GM23338 (cell line): ENCODE measurements around the gene RSRC1. TPM values are rescaled to one million over a fixed set of nuclear protein-coding genes. Genes with fewer than 3 reads are reported as not detected.

Experiments used
- ATAC-seq: fragments of 200-7000 bp; cut with Tn5 transposase; 3 replicates; pipeline ENCODE4 v1.9.1; 2020
- DNase-seq: peaks from one replicate; pipeline ENCODE4 v3.0.0-alpha.2; 2015; ENCODE audit warnings: low spot score
- H2AFZ ChIP-seq: fragments of 200-600 bp; sonication (generic); 2 replicates; pipeline ENCODE4 v1.8.0; 2016; ENCODE audit warnings: antibody characterized with exemption, mild to moderate bottlenecking, moderate library complexity
- H3F3A ChIP-seq: fragments of 200-600 bp; sonication (generic); replicated peaks from 2 replicates; pipeline ENCODE4 v1.8.0; 2017; ENCODE audit warnings: antibody characterized with exemption, mixed run types, low read depth
- H3K27ac ChIP-seq: fragments of 200-600 bp; sonication (generic); 2 replicates; pipeline ENCODE4 v1.6.1; 2016; ENCODE audit warnings: low read depth
- H3K27me3 ChIP-seq: fragments of 200-600 bp; sonication (generic); 2 replicates; pipeline ENCODE4 v1.8.0; 2016; ENCODE audit warnings: mild to moderate bottlenecking, mixed run types, moderate library complexity; ENCODE audit not compliant: insufficient read depth
- H3K36me3 ChIP-seq: fragments of 200-600 bp; sonication (generic); 2 replicates; pipeline ENCODE4 v1.8.0; 2016; ENCODE audit warnings: mild to moderate bottlenecking; ENCODE audit not compliant: insufficient read depth
- H3K4me1 ChIP-seq: fragments of 200-600 bp; sonication (generic); 2 replicates; pipeline ENCODE4 v1.8.0; 2016; ENCODE audit warnings: mild to moderate bottlenecking, moderate library complexity; ENCODE audit not compliant: insufficient read depth
- H3K4me2 ChIP-seq: fragments of 200-600 bp; sonication (generic); 2 replicates; pipeline ENCODE4 v1.7.1; 2017; ENCODE audit warnings: mixed run types
- H3K4me3 ChIP-seq: fragments of 200-600 bp; sonication (generic); 2 replicates; pipeline ENCODE4 v1.6.1; 2016; ENCODE audit warnings: mixed run types
- H3K79me2 ChIP-seq: fragments of 200-600 bp; sonication (generic); replicated peaks from 2 replicates; pipeline ENCODE4 v1.8.0; 2017; ENCODE audit warnings: mild to moderate bottlenecking; ENCODE audit not compliant: insufficient read depth
- H3K9me2 ChIP-seq: fragments of 200-600 bp; sonication (generic); 2 replicates; pipeline ENCODE4 v1.8.0; 2017; ENCODE audit not compliant: insufficient read depth
- H4K20me1 ChIP-seq: fragments of 200-600 bp; sonication (generic); replicated peaks from 2 replicates; pipeline ENCODE4 v1.8.0; 2017; ENCODE audit warnings: mild to moderate bottlenecking; ENCODE audit not compliant: insufficient read depth
- H3K27ac Mint-ChIP-seq: 2 replicates; pipeline ENCODE4 v1.8.0; 2020; ENCODE audit warnings: inconsistent platforms, mild to moderate bottlenecking, moderate library complexity, mixed read lengths
- H3K27me3 Mint-ChIP-seq: 3 replicates; pipeline ENCODE4 v1.8.0; 2022; ENCODE audit warnings: low read depth, mild to moderate bottlenecking, moderate library complexity, mixed read lengths, inconsistent platforms; ENCODE audit not compliant: insufficient read depth, poor library complexity
- H3K36me3 Mint-ChIP-seq: 3 replicates; pipeline ENCODE4 v1.8.0; 2021; ENCODE audit warnings: low read depth, mild to moderate bottlenecking, inconsistent platforms, moderate library complexity, mixed read lengths
- H3K4me1 Mint-ChIP-seq: 3 replicates; pipeline ENCODE4 v1.8.0; 2020; ENCODE audit warnings: mild to moderate bottlenecking, inconsistent platforms, mixed read lengths
- H3K4me3 Mint-ChIP-seq: 3 replicates; pipeline ENCODE4 v1.8.0; 2021; ENCODE audit warnings: moderate library complexity, mild to moderate bottlenecking, inconsistent platforms, mixed read lengths
- H3K9me3 Mint-ChIP-seq: 3 replicates; pipeline ENCODE4 v1.8.0; 2020; ENCODE audit warnings: moderate library complexity, mild to moderate bottlenecking, inconsistent platforms, mixed read lengths
- CTCF ChIP-seq, 2 experiments: fragments of 200-600 bp in 1 of 2; sonication (generic) in 1 of 2; conservative IDR thresholded peaks; 2 replicates each; pipeline versions ENCODE4 v1.5.1 to v1.6.1; 2016 to 2017; ENCODE audit warnings: antibody characterized with exemption in 2 of 2, low read depth in 2 of 2, mild to moderate bottlenecking in 2 of 2, moderate library complexity in 1 of 2
- ETS1 ChIP-seq: IDR thresholded peaks from 2 replicates; pipeline ENCODE4 v1.6.1; 2016; ENCODE audit warnings: antibody characterized with exemption
- EZH2 ChIP-seq: fragments of 200-600 bp; sonication (generic); IDR thresholded peaks from one replicate; pipeline ENCODE4 v1.8.0; 2017; ENCODE audit warnings: antibody characterized with exemption, mild to moderate bottlenecking, low read depth; ENCODE audit not compliant: unreplicated experiment
- EZH2phosphoT487 ChIP-seq: fragments of 200-600 bp; sonication (generic); IDR thresholded peaks from one replicate; pipeline ENCODE4 v1.8.1; 2018; ENCODE audit warnings: antibody characterized with exemption; ENCODE audit not compliant: unreplicated experiment
- NANOG ChIP-seq: IDR thresholded peaks from 2 replicates; pipeline ENCODE4 v1.6.1; 2016; ENCODE audit warnings: antibody characterized with exemption, borderline replicate concordance
- REST ChIP-seq: IDR thresholded peaks from one replicate; pipeline ENCODE4 v1.6.1; 2018; ENCODE audit warnings: antibody characterized with exemption; ENCODE audit not compliant: unreplicated experiment
- ZNF331 ChIP-seq: fragments of 250-450 bp; sonication (Bioruptor Pico); IDR thresholded peaks from 2 replicates; pipeline ENCODE4 v1.5.0; 2020; ENCODE audit warnings: low read depth, mild to moderate bottlenecking, moderate library complexity
- polyA plus RNA-seq: library from polyadenylated mRNA; unstranded; fragments of >200 nt; fragmentation: Nextera tagmentation; extraction: Ambion mirVana; gene quantifications from 2 replicates; pipeline ENCODE4 v1.2.1, GENCODE V29; 2016
- total RNA-seq: library from RNA; depleted of rRNA; stranded (reverse); fragments of >200 nt; shearing (Covaris generic); gene quantifications from 2 replicates; pipeline ENCODE4 v1.2.3, GENCODE V29; 2014

RSRC1 gene
- total and polyA plus RNA-seq, 2 experiments from 2014 or later: 32.5 to 76.8 TPM

- Mint-ChIP-seq H3K4me1 (peaks cover 7% of the 10 kb centered on the region), H3K9me3 (no peaks in the 10 kb centered on the region), H3K36me3 (no peaks in the 10 kb centered on the region), H3K27ac (no peak overlapping the region), H3K4me3 (no peak overlapping the region), H3K27me3 (no peaks in the 10 kb centered on the region)
- no peak overlapping the region for H3K4me3 ChIP-seq
- H3K9me2 ChIP-seq: no peaks in the 10 kb centered on the region
- no peak overlapping the region for H2AFZ ChIP-seq
- H3K4me1 ChIP-seq: no peaks in the 10 kb centered on the region
- no peaks in the 10 kb centered on the region for H3K27me3 ChIP-seq
- peaks cover 4% of the 10 kb centered on the region; the same call in 1 of the 2 replicates for H4K20me1 ChIP-seq
- no peak overlapping the region for H3K27ac ChIP-seq
- DNase-seq: no peak
- no peak for ATAC-seq
- TF ChIP-seq REST (no peak), ZNF331 (no peak), ETS1 (no peak), NANOG (no peak), CTCF (conservative IDR thresholded peaks at IDR 0.05; ENCODE audit: low read depth in 2 of 2) (no peak), EZH2phosphoT487 (no peak), EZH2 (no peak)
- no peaks in the 10 kb centered on the region for H3F3A ChIP-seq
- no peaks in the 10 kb centered on the region for H3K36me3 ChIP-seq
- H3K4me2 ChIP-seq: no peak overlapping the region
- no peaks in the 10 kb centered on the region for H3K79me2 ChIP-seq
Observed at GRCh38 chr3:158453865-158454264, 344.0 kb downstream of the RSRC1 start.

GRCh38 chr3:158455406-158455805 is 345.5 kb downstream of the RSRC1 start:
- Mint-ChIP-seq H3K36me3 (no peaks in the 10 kb centered on the region), H3K27me3 (no peaks in the 10 kb centered on the region), H3K9me3 (no peaks in the 10 kb centered on the region), H3K4me3 (no peak overlapping the region), H3K27ac (no peak overlapping the region), H3K4me1 (peaks cover 7% of the 10 kb centered on the region)
- Histone ChIP-seq H3K36me3 (no peaks in the 10 kb centered on the region), H3K4me3 (no peak overlapping the region), H2AFZ (no peak overlapping the region), H3K9me2 (no peaks in the 10 kb centered on the region), H3K79me2 (no peaks in the 10 kb centered on the region), H3K4me2 (no peak overlapping the region), H3F3A (no peaks in the 10 kb centered on the region), H3K4me1 (no peaks in the 10 kb centered on the region), H3K27ac (no peak overlapping the region), H4K20me1 (no peaks in the 10 kb centered on the region), H3K27me3 (no peaks in the 10 kb centered on the region)
- DNase-seq (no peak), ATAC-seq (no peak)
- TF ChIP-seq CTCF (conservative IDR thresholded peaks at IDR 0.05; ENCODE audit: low read depth in 2 of 2) (no peak), EZH2 (no peak)
